Keratinocyte (primary cell): ENCODE data around the gene GRM7.

Experiments used
- CTCF ChIP-seq, 3 experiments: IDR thresholded peaks in 1 of 3; conservative IDR thresholded peaks in 1 of 3; optimal IDR thresholded peaks in 1 of 3; 2 replicates in 2 of 3; 3 replicates in 1 of 3; pipeline versions ENCODE3 to v1.5.1; 2011; ENCODE audit warnings: low read length in 3 of 3, mild to moderate bottlenecking in 3 of 3, moderate library complexity in 2 of 3, control low read depth in 1 of 3, inconsistent platforms in 1 of 3; ENCODE audit not compliant: insufficient read depth in 2 of 3; ENCODE audit errors: extremely low read depth in 1 of 3
- EZH2 ChIP-seq: IDR thresholded peaks from one replicate; pipeline ENCODE4 v1.6.1; 2012; ENCODE audit warnings: inconsistent platforms, mild to moderate bottlenecking, low read length, moderate library complexity

GRCh38 chr3:7720649-7721297 is 859.9 kb downstream of the GRM7 start:
- TF ChIP-seq EZH2 (no peak), CTCF (optimal IDR thresholded peaks at IDR 0.05 in 1 of 3, IDR thresholded peaks at IDR 0.05 in 1 of 3, conservative IDR thresholded peaks at IDR 0.05 in 1 of 3; ENCODE audit: extremely low read depth in 1 of 3, insufficient read depth in 2 of 3, low read length in 3 of 3) (no peak)
